Activated CD8-positive, alpha-beta T cell treated with anti-CD3 and anti-CD28 coated beads for 36 hours (primary cell): ENCODE results near the gene KDM4D. TPM values are rescaled to one million over a fixed set of nuclear protein-coding genes. Genes with fewer than 3 reads are reported as not detected.

Experiments
- ATAC-seq: fragments of 200-7000 bp; cut with Tn5 transposase; one replicate; pipeline ENCODE4 v1.10.0; 2021; ENCODE audit warnings: mild to moderate bottlenecking, moderate library complexity
- CTCF ChIA-PET: fragments of 350-600 bp; sonication (Branson Sonifier 250); formaldehyde crosslinking; loops from one replicate; lab custom pipeline; 2021; ENCODE audit warnings: antibody characterized with exemption; lab: Charles Lee
- POLR2A ChIA-PET: fragments of 350-600 bp; sonication (Branson Sonifier 250); formaldehyde crosslinking; loops from one replicate; lab custom pipeline; 2021; ENCODE audit warnings: antibody characterized with exemption; lab: Charles Lee
- DNase-seq: peaks from one replicate; pipeline ENCODE4 v3.0.0-alpha.2; 2020
- H3K27ac Mint-ChIP-seq: one replicate; pipeline ENCODE4 v1.8.0; 2021; ENCODE audit warnings: mild to moderate bottlenecking, mixed read lengths
- H3K27me3 Mint-ChIP-seq: one replicate; pipeline ENCODE4 v1.8.0; 2021; ENCODE audit warnings: mixed read lengths
- H3K36me3 Mint-ChIP-seq: one replicate; pipeline ENCODE4 v1.8.0; 2021; ENCODE audit warnings: low read depth, mixed read lengths
- H3K4me1 Mint-ChIP-seq: one replicate; pipeline ENCODE4 v1.8.0; 2021; ENCODE audit warnings: low read depth, mixed read lengths
- H3K4me3 Mint-ChIP-seq: one replicate; pipeline ENCODE4 v1.8.0; 2021; ENCODE audit warnings: mild to moderate bottlenecking, moderate library complexity, mixed read lengths
- H3K9me3 Mint-ChIP-seq: one replicate; pipeline ENCODE4 v1.8.0; 2021; ENCODE audit warnings: mixed read lengths
- intact Hi-C: fragments of 100-400 bp; cut with micrococcal nuclease; formaldehyde crosslinking; loops from one replicate; pipeline ENCODE4 v1.10.0; 2022
- total RNA-seq, 2 experiments: library from RNA; stranded (reverse); gene quantifications; one replicate each; pipeline ENCODE4 v1.2.3, GENCODE V29; 2021
- TF ChIP-seq, protein P1 (sequence below): fragments of 200-600 bp; IDR thresholded peaks from one replicate; pipeline ENCODE4 v1.8.0; 2022; ENCODE audit warnings: antibody characterized with exemption, mild to moderate bottlenecking

KDM4D gene
- total RNA-seq, 2 experiments from 2014 or later = 1.1 to 1.6 TPM

DNA sequence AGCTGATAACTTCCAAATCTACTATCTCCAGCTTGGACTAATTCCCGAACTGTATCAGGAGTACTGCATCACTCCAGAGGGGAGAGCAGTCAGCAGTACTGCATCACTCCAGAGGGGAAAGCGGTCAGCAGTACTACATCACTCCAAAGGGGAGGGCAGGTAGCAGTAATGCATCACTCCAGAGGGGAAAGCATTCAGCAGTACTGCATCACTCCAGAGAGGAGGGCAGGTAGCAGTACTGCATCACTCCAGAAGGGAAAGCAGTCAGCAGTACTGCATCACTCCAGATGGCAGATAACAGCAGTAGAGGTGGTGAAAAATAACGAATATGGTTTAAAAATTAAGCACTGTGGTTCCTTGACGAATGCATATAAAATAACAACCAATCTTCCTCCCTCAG lies 8.6 kb upstream of the KDM4D start:
- no peak for DNase-seq
- ATAC-seq = peak; percentile 49
- Mint-ChIP-seq H3K9me3 (no peaks in the 10 kb centered on the region), H3K36me3 (peaks cover 44% of the 10 kb centered on the region), H3K4me3 (no peak overlapping the region), H3K27ac (no peak overlapping the region), H3K27me3 (no peaks in the 10 kb centered on the region), H3K4me1 (peaks cover 4% of the 10 kb centered on the region)
- TF ChIP-seq, protein P1, sequence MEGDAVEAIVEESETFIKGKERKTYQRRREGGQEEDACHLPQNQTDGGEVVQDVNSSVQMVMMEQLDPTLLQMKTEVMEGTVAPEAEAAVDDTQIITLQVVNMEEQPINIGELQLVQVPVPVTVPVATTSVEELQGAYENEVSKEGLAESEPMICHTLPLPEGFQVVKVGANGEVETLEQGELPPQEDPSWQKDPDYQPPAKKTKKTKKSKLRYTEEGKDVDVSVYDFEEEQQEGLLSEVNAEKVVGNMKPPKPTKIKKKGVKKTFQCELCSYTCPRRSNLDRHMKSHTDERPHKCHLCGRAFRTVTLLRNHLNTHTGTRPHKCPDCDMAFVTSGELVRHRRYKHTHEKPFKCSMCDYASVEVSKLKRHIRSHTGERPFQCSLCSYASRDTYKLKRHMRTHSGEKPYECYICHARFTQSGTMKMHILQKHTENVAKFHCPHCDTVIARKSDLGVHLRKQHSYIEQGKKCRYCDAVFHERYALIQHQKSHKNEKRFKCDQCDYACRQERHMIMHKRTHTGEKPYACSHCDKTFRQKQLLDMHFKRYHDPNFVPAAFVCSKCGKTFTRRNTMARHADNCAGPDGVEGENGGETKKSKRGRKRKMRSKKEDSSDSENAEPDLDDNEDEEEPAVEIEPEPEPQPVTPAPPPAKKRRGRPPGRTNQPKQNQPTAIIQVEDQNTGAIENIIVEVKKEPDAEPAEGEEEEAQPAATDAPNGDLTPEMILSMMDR = no peak
- intact Hi-C loops = no loop called here
- POLR2A ChIA-PET = interaction anchor here (1.2 kb wide), 1 partner anchor 193 kb away, joined by 3 read pairs; no protein-coding TSS in a partner anchor
- CTCF ChIA-PET = no interaction called here

- ChIA-PET CTCF (interaction anchor here (0.7 to 1.1 kb wide), 3 partner anchors 10 to 112 kb away, joined by 3 to 4 read pairs (median 4); no protein-coding TSS in a partner anchor), POLR2A (no interaction called here)
- peaks cover 52% of the 10 kb centered on the region for H3K36me3 Mint-ChIP-seq
- H3K4me1 Mint-ChIP-seq = peaks cover 15% of the 10 kb centered on the region
- TF ChIP-seq, protein P1 = peak; percentile 36
- DNase-seq = no peak
- H3K27ac Mint-ChIP-seq = no peak overlapping the region
- H3K4me3 Mint-ChIP-seq = no peak overlapping the region
- intact Hi-C loops = no loop called here
- no peak for ATAC-seq
- no peaks in the 10 kb centered on the region for H3K27me3 Mint-ChIP-seq
- no peaks in the 10 kb centered on the region for H3K9me3 Mint-ChIP-seq
Observed at GRCh38 chr11:94968334-94968958, 5.1 kb upstream of the KDM4D start.

DNA sequence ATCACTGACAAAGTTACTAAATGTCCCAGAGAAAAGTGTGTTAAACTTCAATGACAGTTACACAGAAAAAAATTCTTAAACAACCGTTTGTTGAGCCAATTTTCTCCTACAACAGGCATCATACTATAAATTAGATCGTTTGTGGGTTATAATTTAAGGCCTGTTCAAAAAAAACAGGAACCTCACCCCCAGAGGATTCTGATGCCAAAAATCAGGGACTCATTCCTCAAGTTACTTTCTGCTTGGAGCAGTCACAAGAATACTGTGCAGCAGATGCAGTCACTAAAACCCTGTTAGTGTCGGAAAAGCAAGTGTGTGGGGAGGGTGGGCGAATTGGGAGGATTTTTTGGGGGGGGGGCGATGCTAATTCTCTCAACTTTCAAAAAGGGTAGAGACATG lies 810 bp upstream of the KDM4D start:
- DNase-seq (no peak), ATAC-seq (no peak)
- no peaks in the 10 kb centered on the region for H3K9me3 Mint-ChIP-seq
- H3K4me3 Mint-ChIP-seq = peak overlapping the region; percentile 87
- POLR2A ChIA-PET = interaction anchor here (1.2 to 1.7 kb wide), 4 partner anchors 10 to 19 kb away, joined by 3 to 12 read pairs (median 4); no protein-coding TSS in a partner anchor
- peaks cover 33% of the 10 kb centered on the region for H3K36me3 Mint-ChIP-seq
- peak overlapping the region; percentile 97 for H3K27ac Mint-ChIP-seq
- CTCF ChIA-PET = interaction anchor here (1.5 to 1.6 kb wide), 2 partner anchors 97 to 186 kb away, joined by 5 to 7 read pairs; no protein-coding TSS in a partner anchor
- intact Hi-C loops = loop anchor here (5.0 kb wide), 1 partner anchor 95 kb away; the partner anchor contains the start of gene SRSF8
- no peaks in the 10 kb centered on the region for H3K27me3 Mint-ChIP-seq
- TF ChIP-seq, protein P1 = no peak
- peaks cover 29% of the 10 kb centered on the region for H3K4me1 Mint-ChIP-seq

GRCh38 chr11:94974178-94974577 lies 669 bp downstream of the KDM4D start:
- no peaks in the 10 kb centered on the region for H3K9me3 Mint-ChIP-seq
- H3K27me3 Mint-ChIP-seq = no peaks in the 10 kb centered on the region
- ChIA-PET CTCF (interaction anchor here (1.0 to 1.6 kb wide), 2 partner anchors 95 to 139 kb away, joined by 3 to 7 read pairs; no protein-coding TSS in a partner anchor), POLR2A (interaction anchor here (1.0 to 1.7 kb wide), 3 partner anchors 9 to 93 kb away, joined by 4 to 12 read pairs (median 4); no protein-coding TSS in a partner anchor)
- peaks cover 25% of the 10 kb centered on the region for H3K4me1 Mint-ChIP-seq
- DNase-seq (no peak), ATAC-seq (no peak)
- TF ChIP-seq, protein P1 = no peak
- H3K36me3 Mint-ChIP-seq = peaks cover 22% of the 10 kb centered on the region
- H3K27ac Mint-ChIP-seq = peak overlapping the region; percentile 97
- intact Hi-C loops = loop anchor here (5.0 kb wide), 1 partner anchor 93 kb away; the partner anchor contains the start of gene SRSF8
- H3K4me3 Mint-ChIP-seq = peak overlapping the region; percentile 87

DNA sequence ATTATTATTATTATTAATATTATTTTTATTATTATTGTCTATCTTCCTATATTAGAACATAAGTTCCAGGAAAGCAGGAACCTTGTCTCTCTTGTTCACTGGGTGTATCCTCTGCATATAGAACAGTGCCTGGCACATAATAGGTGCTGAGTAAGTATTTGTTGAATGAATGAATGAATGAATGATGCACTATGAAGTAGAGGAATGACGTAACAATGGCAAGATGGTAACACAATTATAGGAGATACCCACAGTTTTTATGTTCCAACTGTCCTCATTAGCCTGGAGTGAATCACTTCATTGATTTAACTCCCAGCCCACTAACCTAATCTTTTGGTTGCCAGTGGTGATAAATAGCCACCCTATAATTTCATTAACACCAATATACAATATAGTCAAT lies 2.1 kb downstream of the KDM4D start:
- TF ChIP-seq, protein P1 = no peak
- Mint-ChIP-seq H3K27ac (no peak overlapping the region), H3K9me3 (no peaks in the 10 kb centered on the region), H3K4me1 (peaks cover 25% of the 10 kb centered on the region), H3K4me3 (no peak overlapping the region), H3K36me3 (peaks cover 14% of the 10 kb centered on the region), H3K27me3 (no peaks in the 10 kb centered on the region)
- intact Hi-C loops = no loop called here
- DNase-seq (no peak), ATAC-seq (no peak)
- ChIA-PET CTCF (interaction anchor here (1.1 to 1.4 kb wide), 4 partner anchors 92 to 470 kb away, joined by 3 to 4 read pairs (median 3); no protein-coding TSS in a partner anchor), POLR2A (interaction anchor here (0.9 kb wide), 1 partner anchor 814 kb away, joined by 4 read pairs; the partner anchor contains the start of gene FAM76B)
